Myocyte (in vitro differentiated cells): ENCODE measurements around the gene CHM. TPM values are rescaled to one million over a fixed set of nuclear protein-coding genes. Genes with fewer than 3 reads are reported as not detected.
A peak's percentile ranks its signal among the peaks of the same experiment; 100 is the strongest.
"Not testable (repeated sequence)": the region's sequence is repeated elsewhere in the genome, so short reads cannot be mapped to it uniquely, and the experiment has no call there.

Experiments
- DNase-seq: peaks from one replicate; pipeline ENCODE4 v3.0.0-alpha.2; 2012; ENCODE audit warnings: low read depth
- total RNA-seq: library from RNA; depleted of rRNA; stranded (reverse); fragments of >200 nt; gene quantifications from 2 replicates; pipeline ENCODE4 v1.2.3, GENCODE V29; 2014

Gene CHM
- total RNA-seq, 1 donor from 2014 or later, result 22.5 TPM

DNA sequence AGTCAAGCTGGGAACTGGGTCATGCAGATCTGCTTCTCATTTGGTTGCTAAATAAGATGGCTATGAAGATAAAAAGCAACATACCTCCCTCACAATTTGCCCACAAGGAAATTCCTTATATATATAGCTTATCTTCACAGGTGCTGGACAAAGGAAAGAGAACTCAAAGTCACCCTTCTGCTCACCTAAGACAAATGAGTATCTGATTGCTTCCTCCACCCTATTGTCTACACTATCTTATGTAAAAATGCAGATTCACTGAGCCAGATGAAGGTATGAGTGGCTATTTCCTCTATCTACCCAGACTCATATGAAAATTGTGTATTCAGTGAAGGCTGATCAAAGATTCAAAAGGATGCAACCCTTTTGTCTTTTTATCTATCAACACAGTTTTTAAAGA lies 50.8 kb downstream of the CHM start:
- no peak for DNase-seq

DNA sequence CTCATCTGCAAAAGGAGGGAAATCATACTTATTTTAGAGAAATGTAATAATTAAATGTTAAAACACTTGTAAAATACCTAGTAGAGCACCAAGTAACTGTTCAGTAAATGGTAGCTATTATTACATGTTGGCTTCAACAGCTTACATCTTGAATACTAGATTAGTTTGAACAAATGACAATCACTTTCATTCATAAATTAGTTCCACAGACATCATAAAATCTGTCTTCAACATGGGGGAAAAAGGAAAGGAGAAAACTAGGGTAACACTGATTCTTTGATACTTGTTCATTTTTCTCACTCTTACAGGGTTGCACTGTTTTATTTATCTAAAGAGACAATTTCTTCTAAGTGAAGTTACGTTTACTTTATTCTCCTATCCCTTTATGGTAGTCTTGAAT lies 51.7 kb downstream of the CHM start:
- no peak for DNase-seq

DNA sequence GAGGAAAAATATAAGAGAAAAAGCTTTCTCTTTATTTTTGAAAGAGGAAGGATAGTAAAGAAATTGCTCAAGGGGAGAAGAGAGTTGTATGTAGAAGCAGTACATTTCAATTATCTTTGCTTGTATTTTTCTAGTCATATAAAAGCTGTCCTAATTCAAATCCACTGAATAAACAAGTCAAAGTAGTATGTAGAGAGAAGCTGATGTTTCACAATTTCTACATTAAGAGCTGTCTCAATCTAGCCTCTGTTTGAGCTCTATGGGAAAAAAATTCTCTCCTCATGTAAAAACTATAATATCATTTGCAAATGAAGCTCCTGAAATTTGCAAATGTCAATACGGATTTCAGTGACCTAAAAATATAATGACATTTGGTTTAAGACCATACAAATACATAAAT lies 52.6 kb downstream of the CHM start:
- DNase-seq, result no peak

DNA sequence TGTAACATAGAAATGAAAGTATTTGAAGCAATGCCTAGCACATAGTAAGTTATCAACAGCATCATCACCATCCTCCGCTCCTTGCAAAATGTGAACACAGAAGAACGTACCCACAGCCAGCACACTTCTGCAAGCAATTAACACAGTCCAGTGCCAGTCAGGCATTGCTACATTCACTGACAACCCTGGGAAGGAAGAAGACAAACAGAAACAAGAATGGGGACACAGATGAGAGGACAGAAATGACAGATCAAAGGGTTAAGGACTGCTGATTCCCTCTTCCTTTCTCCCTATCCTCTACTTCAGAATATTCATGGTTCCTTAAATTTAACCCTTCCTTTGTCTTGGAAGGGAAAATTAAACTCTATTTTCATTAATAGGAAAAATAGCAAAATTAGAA lies 53.1 kb downstream of the CHM start:
- DNase-seq, result no peak

DNA sequence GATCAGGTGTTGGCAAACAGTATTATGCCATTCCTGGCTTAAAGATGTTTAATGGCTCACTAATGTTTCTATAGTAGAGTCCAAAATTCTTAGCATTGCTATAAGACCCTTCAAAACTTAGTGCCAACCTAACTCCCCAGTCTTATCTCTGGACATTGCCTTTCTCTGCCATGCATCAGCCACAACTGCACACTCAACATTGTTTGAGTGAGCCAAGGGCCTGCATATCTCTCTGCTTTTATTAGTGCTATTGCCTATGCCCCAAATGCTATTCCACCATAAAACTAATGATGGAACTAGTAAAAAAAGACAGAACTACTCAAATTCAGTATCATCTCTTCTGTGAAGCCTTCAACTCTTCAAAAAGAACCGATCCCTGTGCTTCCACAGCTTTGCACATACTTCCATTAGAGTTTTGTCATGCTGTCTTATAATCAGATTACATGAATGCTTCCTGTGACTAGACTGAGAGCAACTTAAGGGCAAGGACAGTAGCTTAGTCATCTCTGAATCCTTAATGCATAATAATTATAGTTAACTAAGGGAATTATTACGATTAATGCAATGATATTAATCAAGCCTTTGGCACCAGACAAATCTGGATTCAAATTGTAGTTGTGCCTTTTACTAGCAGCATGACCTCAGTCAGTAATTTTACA lies 53.7 kb downstream of the CHM start:
- no peak for DNase-seq

DNA sequence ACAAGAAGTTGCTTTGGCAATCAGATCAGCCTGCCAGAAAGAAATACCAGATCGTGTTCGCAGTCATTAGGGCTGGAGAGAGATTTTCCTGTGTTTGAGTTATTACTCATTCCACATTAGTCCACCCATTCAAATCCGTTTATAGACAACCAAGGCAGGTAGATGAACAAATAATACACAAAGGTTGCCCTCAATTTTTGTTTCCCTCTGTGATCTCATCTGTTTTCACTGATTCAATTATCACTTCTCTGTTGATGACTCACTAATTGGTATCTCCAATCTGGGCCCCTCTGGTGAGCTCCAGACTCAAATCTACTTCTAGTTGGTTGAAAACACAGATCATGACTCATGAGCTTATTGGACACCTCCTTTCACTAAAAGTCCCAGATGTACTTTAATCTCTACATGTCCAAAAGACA lies 54.5 kb downstream of the CHM start:
- DNase-seq, result no peak

DNA sequence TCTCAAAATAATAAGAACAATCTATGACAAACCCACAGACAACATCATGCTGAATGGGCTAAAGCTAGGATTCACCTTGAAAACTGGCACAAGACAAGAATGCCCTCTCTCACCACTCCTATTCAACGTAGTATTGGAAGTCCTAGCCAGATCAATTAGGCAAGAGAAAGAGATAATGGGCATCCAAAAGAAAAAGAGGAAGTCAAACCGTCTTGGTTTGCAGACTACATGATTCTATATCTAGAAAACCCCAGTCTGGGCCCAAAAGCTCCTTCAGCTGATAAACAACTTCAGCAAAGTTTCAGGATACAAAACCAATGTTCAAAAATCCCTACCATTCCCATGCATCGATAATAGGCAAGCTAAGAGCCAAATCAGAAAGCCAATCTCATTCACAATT lies 59.0 kb downstream of the CHM start:
- DNase-seq, result no peak

DNA sequence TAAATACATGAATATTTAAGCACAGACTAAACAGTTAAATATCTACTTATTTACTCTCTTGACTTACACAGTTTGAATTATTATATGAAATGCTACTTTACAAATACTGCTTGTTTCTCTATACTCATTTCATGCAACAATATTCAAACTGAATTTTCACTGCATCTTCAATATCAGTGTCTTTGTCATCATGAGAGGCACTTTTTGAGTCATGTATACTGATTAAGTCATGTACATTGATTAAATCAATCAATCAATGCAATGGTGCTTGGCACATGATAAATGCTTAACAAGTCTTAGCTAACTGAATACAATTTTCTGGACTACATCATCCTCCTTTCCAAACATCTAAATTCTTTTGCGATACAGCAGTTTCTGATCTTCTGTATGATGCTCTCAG lies 67.1 kb downstream of the CHM start:
- DNase-seq, result no peak

DNA sequence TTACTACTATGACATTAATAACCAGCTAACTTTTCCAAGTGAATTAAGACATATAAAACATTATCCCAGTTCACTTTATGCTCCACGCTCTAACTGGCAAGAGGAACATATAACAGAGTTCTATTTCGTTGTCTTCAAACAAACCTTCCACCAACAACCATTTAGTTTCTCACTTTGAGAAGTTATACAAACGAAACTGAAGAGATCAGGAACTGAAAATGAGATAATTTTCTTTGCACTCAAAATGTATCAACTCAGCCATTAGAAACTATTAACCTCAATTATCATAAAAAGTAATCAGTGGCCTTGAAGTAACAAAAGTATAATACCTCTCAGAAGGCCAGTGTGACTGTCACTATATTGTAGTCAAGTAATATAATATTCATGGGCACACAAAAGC lies 70.1 kb downstream of the CHM start:
- no peak for DNase-seq

DNA sequence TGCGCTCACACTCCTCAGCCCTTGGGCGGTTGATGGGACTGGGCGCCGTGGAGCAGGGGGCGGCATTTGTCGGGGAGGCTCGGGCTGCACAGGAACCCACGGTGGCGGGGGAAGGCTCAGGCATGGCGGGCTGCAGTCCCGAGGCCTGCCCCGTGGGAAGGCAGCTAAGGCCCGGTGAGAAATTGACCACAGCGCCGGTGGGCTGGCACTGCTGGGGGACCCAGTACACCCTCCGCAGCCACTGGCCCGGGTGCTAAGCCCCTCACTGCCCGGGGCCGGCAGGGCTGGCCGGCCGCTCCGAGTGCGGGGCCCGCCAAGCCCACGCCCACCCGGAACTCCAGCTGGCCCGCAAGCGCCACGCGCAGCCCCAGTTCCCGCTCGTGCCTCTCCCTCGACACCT lies 75.0 kb downstream of the CHM start:
- DNase-seq, result not testable (repeated sequence)

DNA sequence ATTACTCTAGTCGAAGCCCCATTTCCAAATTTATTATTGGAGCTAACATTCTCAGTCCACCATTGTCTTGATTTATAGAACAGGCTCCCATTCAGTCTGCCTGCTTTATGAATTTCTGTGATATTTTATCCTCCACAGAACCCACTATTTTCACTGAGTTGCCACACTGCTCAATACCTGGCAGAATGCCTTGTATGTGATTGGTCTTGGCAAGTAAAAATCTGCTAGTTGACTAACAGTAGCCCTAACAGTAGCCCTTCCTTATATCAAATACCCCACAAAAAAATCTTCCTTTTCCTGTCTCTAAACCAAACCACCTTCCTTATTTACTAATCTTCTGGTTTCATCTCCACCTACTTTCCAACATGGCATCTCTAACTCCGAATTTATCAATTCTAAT lies 82.6 kb downstream of the CHM start:
- no peak for DNase-seq

DNA sequence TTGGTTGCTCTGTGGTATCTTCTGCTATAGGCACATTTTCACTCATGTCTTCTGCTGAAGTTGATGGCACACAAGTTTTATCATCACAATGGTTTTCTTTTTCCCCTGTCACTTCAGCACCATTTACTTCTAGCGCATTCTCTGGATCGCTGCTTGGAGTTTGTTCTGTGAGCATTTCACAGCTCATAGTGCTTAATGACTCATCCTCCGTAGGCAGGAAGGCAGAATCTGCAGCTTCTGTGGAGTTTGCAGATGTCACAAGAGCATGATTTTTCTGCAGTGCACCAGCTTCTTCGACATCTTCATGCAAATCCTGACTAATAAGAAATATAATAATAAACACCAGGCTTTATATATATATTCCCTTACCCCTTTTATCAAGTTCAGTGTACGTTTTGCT lies 83.6 kb downstream of the CHM start:
- peak; percentile 30 for DNase-seq

DNA sequence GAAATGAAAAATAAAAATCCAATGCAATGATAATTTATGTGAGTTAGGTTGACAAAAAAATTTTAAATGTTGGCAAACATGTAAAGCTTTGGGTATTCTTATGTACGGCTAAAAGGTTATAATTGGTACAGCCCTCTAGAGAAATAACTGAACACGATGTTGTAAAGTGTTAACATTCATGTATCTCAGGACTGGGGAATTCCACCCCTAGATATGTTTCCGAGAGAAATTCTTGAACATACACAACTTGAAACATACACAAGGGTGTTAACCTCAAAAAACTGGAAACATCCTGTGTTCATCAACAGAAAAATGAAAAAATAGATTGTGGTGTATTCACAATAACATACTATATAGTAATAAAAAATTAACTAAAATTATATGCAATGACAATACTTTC lies 91.8 kb downstream of the CHM start:
- no peak for DNase-seq

DNA sequence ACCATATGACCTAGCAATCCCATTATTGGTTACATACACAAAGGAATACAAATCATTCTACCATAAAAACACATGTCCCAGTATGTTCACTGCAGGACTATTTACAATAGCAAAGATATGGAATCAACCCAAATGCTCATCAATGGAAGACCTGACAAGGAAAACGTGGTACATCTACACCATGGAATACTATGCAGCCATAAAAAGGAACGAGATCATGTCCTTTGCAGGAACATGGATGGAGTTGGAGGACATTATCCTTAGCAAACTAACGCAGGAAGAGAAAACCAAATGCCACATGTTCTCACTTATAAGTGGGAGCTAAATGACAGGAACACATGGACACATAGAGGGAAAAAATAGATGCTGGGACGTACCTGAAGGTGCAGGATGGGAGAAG lies 102.6 kb downstream of the CHM start:
- DNase-seq, result not testable (repeated sequence)

DNA sequence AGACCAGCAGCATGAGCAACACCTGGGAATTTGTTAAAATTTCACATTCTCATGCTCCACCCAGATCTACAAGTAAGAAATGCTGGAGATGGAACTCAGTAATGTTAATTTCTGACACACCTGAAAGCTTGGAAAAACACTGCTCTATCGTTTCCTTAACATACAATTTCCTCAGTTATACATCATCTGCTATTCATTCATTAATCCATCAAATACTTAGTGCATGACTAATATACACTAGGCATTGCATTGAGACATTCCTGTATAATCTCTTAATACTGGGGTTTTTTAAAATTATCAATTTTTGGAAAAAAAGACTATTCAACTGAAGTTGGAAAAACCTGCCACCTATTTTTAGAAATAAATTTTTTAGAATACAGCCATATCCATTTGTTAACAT lies 106.1 kb downstream of the CHM start:
- no peak for DNase-seq

DNA sequence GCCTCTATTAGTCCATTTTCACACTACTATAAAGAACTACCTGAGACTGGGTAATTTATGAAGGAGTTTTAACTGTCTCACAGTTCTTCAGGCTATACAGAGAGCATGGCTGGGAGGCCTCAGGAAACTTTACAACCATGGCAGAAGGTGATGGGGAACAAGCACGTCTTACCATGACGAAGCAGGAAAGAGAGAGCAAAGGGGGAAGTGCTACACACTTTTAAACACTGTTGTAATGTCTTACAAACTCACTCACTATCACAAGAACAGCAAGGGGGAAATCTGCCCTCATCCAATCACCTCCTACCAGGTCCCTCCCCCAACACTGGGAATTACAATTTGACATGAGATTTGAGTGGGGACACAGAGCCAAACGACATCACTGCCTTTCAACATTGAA lies 107.4 kb downstream of the CHM start:
- DNase-seq, result not testable (repeated sequence)

DNA sequence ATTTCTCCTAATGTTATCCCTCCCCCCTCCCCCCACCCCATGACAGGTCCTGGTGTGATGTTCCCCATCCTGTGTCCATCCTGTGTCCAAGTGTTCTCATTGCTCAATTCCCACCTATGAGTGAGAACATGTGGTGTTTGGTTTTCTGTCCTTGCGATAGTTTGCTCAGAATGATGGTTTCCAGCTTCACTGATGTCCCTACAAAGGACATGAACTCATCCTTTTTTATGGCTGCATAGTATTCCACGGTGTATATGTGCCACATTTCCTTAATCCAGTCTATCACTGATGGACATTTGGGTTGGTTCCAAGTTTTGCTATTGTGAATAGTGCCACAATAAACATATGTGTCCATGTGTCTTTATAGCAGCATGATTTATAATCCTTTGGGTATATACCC lies 113.0 kb downstream of the CHM start:
- DNase-seq, result not testable (repeated sequence)

DNA sequence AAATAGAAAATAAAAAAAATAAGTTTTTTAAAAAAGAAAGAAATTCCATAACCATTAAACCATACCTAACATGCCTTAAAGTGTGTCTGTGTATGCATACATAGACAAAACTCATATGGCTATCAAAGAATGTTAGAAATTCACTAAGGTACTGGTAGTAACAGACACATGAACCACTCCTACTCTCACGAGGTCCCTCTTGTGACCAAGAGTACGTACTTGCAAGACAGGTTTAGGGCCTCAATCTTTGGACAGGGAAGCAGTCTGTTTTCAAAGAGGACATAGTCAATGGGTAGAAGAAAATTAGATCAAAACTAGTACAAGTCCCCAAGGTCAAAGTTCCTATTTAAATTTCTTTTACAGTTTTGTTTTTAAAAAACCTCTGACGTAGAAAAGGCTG lies 117.3 kb downstream of the CHM start:
- DNase-seq, result no peak

DNA sequence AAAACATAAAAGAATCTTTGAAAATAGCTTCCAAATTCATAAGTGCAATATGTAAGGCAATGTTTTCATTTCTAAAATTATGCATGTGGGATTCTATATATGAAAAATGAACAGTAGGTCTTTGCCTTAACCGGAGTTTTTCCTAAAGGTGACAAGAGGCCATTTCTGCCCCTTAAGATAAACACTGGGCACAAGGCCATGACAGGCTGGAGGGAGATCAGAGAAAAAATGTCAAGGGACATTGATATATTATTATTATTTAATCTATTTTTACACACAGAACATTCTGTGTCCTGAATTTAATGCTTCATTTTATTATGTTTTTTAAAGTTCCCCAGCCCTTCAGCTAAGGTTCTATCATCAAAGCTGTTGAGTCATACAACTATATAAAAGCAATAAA lies 118.8 kb downstream of the CHM start:
- DNase-seq, result no peak

DNA sequence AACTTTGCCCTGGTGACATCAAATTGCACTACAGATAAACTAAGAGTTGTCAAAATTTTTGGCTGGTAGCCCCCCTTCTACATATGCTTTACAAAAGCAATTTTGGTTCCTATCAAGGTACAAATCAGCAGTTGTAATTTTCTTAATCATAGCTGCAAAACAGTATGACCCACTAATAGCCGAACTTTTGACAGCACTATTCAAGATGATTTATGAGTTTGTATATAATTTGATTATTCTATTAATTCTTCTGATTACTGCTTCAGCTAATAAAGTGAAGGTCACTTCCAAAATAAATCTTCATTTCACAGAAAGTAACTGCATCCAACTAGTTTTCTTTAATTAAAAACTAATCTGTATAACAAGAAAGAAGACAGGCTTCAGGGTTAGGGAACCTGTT lies 119.6 kb downstream of the CHM start:
- DNase-seq, result no peak

DNA sequence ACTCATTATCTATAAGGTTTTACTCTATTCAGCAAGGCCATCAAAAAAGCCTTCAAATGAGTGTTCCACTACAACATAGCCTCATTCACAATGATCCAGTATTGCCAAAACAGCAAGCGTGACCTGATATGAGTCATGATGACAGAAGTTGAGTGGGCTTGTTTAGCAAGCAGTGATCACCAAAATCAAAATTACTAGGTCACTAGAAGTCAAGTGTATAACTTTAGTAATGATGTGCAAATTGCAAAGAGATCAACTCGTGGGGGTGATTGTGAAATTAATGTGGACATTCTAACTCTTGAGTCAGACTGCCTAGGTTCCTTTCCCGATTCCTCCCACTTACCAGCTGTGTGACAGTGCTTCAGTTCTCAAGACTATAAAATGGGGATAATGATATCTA lies 124.5 kb downstream of the CHM start:
- DNase-seq, result no peak

DNA sequence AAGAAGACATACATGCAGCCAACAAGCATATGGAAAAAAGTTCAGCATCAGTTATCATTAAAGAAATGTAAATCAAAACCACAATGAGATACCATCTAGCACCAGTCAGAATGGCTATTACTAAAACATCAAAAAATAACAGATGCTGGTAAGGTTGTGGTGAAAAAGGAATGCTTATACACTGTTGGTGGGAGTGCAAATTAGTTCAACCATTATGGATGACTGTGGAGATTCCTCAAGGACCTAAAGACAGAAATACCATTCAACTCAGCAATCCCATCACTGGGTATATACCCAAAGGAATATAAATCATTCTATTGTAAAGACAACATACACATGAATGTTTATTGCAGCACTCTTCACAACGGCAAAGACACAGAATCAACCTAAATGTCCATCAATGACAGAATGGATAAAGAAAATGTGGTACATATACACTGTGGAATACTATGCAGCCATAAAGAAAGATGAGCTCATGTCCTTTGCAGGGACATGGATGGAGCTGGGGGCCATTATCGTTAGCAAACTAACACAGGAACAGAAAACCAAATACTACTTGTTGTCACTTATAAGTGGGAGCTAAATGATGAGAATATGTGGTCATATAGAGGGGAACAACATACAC lies 130.6 kb downstream of the CHM start:
- not testable (repeated sequence) for DNase-seq

DNA sequence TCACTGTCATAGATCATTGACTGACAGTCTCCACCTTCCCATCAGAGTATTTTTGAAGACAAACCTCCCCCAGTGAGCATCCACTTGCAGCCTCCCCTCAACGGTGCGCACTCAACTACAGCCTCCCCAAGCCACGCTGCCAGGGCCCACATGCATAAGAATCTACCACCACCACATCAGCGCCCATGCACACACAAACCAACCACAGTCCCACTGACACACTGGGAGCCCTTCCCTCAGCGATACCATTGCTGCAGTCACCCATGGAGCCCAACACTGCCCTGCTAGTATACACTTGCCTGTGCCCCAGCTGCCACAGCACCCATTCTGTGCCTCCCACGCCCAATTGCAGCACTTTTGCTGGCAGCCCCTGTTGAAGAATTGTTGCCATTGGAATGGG lies 132.9 kb downstream of the CHM start:
- no peak for DNase-seq

DNA sequence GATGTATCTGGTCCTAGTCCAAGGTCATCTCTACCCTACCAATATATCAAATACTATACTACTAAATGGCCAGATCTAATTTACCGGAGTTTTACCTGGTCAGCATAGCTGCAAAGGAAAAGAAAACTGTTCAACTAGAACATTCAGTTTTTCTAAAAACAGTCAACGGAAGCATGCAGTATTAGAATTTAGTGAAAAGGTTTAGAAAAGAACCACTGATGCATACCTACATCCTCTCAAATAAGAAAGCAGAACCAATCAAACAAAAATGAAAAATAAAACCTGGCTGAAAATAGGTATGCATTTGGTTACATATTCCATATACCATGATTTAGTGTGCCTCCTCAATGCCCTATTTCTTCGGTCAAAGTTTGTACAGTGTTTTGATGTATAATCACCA lies 140.0 kb downstream of the CHM start:
- no peak for DNase-seq
